Heart right ventricle (tissue), 16 donors: Measurements from ENCODE around the gene KCNN1. TPM values are rescaled to one million over a fixed set of nuclear protein-coding genes. Genes with fewer than 3 reads are reported as not detected.

ENCODE experiments used
- ATAC-seq, 8 donors: fragments of 200-7000 bp; cut with Tn5 transposase; one replicate each; pipeline ENCODE4 v1.9.1; 2020; ENCODE audit warnings: mild to moderate bottlenecking in 8 of 8, moderate library complexity in 8 of 8, moderate number of reproducible peaks in 1 of 8
- DNase-seq, 2 donors: peaks; one replicate each; pipeline ENCODE4 v3.0.0-alpha.2; 2020
- H3K27ac ChIP-seq, 10 donors: fragments of 200-600 bp; sonication (generic) in 2 of 10; one replicate each; pipeline versions ENCODE4 v1.5.0 to v1.8.0; 2020 to 2022; ENCODE audit warnings: mild to moderate bottlenecking in 3 of 10
- H3K27me3 ChIP-seq, 7 donors: fragments of 200-600 bp; one replicate each; pipeline ENCODE4 v1.8.0; 2021 to 2022; ENCODE audit warnings: mild to moderate bottlenecking in 2 of 7
- H3K36me3 ChIP-seq, 9 donors: fragments of 200-600 bp; sonication (generic) in 1 of 9; one replicate each; pipeline versions ENCODE4 v1.5.0 to v1.8.0; 2020 to 2022; ENCODE audit warnings: mild to moderate bottlenecking in 2 of 9
- H3K4me1 ChIP-seq, 9 donors: fragments of 200-600 bp; sonication (generic) in 1 of 9; one replicate each; pipeline versions ENCODE4 v1.5.0 to v1.8.0; 2020 to 2022; ENCODE audit warnings: mild to moderate bottlenecking in 4 of 9
- H3K4me3 ChIP-seq, 10 donors: fragments of 200-600 bp; sonication (generic) in 2 of 10; one replicate each; pipeline versions ENCODE4 v1.5.0 to v1.8.0; 2020 to 2022; ENCODE audit warnings: mild to moderate bottlenecking in 7 of 10, moderate library complexity in 2 of 10
- H3K9me3 ChIP-seq, 11 donors: fragments of 200-600 bp in 10 of 11; sonication (generic) in 2 of 11; one replicate each; pipeline versions ENCODE4 v1.5.0 to v1.8.0; 2013 to 2022; ENCODE audit warnings: mild to moderate bottlenecking in 2 of 11, control low read depth in 1 of 11, moderate library complexity in 1 of 11
- WGBS, 2 donors: extraction: QIAGEN DNeasy Blood & Tissue Kit; methylation state at CpG; one replicate each; pipeline ENCODE4 v1.1.7; 2013; ENCODE audit warnings: inconsistent platforms in 1 of 2; 5-methylcytosine and 5-hydroxymethylcytosine counted together
- intact Hi-C, 10 donors: fragments of 100-400 bp; cut with DNase I; formaldehyde crosslinking; loops; one replicate each; pipeline versions ENCODE4 v1.11.1 to v1.14.2; 2022
- polyA plus RNA-seq, 2 donors: library from polyadenylated mRNA; stranded (reverse); fragments of 200-250 nt; gene quantifications; one replicate each; pipeline ENCODE4 v1.2.3, GENCODE V29; 2013
- total RNA-seq, 10 donors: library from RNA; stranded (reverse); fragmentation: NEBNext Ultra II Directional in 3 of 10; extraction: Animal tissue kit (Norgen Biotek cat#: 25700) in 3 of 10; gene quantifications; one replicate each; pipeline versions ENCODE4 v1.2.1 to v1.2.4, GENCODE V29; 2021 to 2023
- TF ChIP-seq, protein P1 (sequence below), 9 donors: fragments of 200-600 bp; sonication (generic) in 2 of 9; IDR thresholded peaks; one replicate each; pipeline versions ENCODE4 v1.5.0 to v1.8.0; 2021 to 2022; ENCODE audit warnings: antibody characterized with exemption in 9 of 9, mild to moderate bottlenecking in 5 of 9, moderate library complexity in 1 of 9
- donor health status: Arrhythmogenic right ventricular cardiomyopathy.
- donor health status: ischemic (EF 13 %, LVEDD 7.1; RV severe dilation, severe dysfunction).
- donor health status: healthy with polysubstance abuse.
- donor health status: DM: no; HTN: yes; CAD: no.
- donor health status: DM: no; HTN: no; CAD: no.
- donor health status: ischemic (EF 25% LVEDD 6.9; RV normal size, moderate dysfunction).
- donor health status: ischemic (EF 25% LVEDD 5.7; RV mildly dilated, moderate dysfunction).
- donor health status: healthy.
- donor health status: DM: yes; HTN: yes; CAD: no.
- donor health status: Ischemic cardiomyopathy.
- donor health status: ischemic (EF 35%, LVEDD 5.7; RV mildly dilated, moderate dysfunction).
- donor health status: nonischemic (EF 11% LVEDD 7.7; RV severe dilation, severe dysfunction).
- donor health status: DM: yes; HTN: yes; CAD: no.
- donor health status: PGD.
- donor health status: ischemic (EF 29% LVEDD 5.4; RV normal size, mild dysfunction).
- donor health status: nonischemic (EF 23%, LVEDD 6.1; RV moderate dilation, normal function).

Gene KCNN1
- total and polyA plus RNA-seq, 12 donors = 0.72 TPM; not detected in 11

DNA sequence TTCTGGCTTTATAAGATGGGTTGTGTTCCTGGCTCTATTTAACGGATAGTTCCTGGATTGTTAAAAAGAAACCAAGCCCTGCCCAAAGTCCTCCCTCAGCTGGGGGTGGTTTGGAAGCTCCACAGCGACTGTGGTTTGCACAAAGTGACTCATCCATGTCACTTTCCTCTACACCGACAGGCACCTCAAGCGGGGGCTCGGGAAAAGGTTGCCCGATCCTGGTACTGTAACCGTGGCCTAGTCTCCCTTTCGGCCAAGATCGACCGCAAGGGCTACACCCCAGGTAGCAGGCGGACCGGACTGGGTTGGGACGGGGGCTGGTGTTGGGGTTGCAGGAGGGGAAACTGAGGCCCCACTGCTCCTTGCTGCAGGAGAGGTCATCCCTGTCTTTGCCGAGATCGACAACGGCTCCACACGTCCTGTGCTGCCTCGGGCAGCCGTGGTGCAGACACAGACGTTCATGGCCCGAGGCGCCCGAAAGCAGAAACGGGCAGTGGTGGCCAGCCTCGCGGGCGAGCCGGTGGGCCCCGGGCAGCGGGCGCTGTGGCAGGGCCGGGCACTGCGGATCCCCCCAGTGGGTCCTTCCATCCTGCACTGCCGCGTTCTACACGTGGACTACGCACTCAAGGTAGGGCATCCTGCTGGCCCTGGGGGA, 42.6 kb downstream of the KCNN1 start:
- Histone ChIP-seq H3K27ac (peak overlapping the region in 8 of 10 donors; percentile 53 to 90 (median 88)), H3K9me3 (no peaks in the 10 kb centered on the region), H3K27me3 (no peaks in the 10 kb centered on the region), H3K4me1 (peaks cover 2 to 48% (median 33%) of the 10 kb centered on the region in 9 donors), H3K4me3 (peak overlapping the region in 8 of 10 donors; percentile 45 to 77 (median 63)), H3K36me3 (peaks cover 6 to 64% (median 41%) of the 10 kb centered on the region in 9 donors)
- intact Hi-C loops = loop anchor here in 2 of 10 donors (2.0 to 5.0 kb wide), 2 partner anchors 49 to 243 kb away; no protein-coding TSS in a partner anchor
- TF ChIP-seq, protein P1, sequence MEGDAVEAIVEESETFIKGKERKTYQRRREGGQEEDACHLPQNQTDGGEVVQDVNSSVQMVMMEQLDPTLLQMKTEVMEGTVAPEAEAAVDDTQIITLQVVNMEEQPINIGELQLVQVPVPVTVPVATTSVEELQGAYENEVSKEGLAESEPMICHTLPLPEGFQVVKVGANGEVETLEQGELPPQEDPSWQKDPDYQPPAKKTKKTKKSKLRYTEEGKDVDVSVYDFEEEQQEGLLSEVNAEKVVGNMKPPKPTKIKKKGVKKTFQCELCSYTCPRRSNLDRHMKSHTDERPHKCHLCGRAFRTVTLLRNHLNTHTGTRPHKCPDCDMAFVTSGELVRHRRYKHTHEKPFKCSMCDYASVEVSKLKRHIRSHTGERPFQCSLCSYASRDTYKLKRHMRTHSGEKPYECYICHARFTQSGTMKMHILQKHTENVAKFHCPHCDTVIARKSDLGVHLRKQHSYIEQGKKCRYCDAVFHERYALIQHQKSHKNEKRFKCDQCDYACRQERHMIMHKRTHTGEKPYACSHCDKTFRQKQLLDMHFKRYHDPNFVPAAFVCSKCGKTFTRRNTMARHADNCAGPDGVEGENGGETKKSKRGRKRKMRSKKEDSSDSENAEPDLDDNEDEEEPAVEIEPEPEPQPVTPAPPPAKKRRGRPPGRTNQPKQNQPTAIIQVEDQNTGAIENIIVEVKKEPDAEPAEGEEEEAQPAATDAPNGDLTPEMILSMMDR (IDR thresholded peaks at IDR 0.05) = no peak
- 92 to 94% methylated on average over 37 of the region's 37 CpGs for WGBS, 2 donors
- DNase-seq = no peak
- no peak for ATAC-seq

DNA sequence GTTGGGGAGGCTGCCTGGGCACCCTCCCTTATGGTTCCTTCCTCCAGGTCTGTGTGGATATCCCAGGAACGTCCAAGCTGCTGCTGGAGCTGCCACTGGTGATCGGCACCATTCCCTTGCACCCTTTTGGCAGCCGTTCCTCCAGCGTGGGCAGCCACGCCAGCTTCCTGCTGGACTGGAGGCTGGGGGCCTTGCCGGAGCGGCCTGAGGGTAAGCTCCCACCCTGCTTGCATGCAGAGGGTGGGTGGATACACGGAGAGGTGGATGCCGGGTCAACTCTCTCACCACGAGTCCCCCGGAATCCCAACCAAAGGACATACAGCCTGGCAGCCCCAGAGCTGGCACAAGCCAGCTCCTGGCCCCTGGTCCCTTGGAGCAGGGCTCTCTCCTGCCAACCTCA, 43.2 kb downstream of the KCNN1 start:
- Histone ChIP-seq H3K27ac (peak overlapping the region in 2 of 10 donors; percentile 37 to 53), H3K4me3 (peak overlapping the region in 2 of 10 donors; percentile 45 to 46), H3K4me1 (peaks cover 2 to 48% (median 33%) of the 10 kb centered on the region in 9 donors), H3K27me3 (no peaks in the 10 kb centered on the region), H3K36me3 (peaks cover 6 to 67% (median 41%) of the 10 kb centered on the region in 9 donors), H3K9me3 (no peaks in the 10 kb centered on the region)
- ATAC-seq (no peak), DNase-seq (no peak)
- TF ChIP-seq, protein P1 (IDR thresholded peaks at IDR 0.05) = no peak
- 80 to 96% methylated on average over 11 of the region's 11 CpGs for WGBS, 2 donors
- intact Hi-C loops = no loop called here

DNA sequence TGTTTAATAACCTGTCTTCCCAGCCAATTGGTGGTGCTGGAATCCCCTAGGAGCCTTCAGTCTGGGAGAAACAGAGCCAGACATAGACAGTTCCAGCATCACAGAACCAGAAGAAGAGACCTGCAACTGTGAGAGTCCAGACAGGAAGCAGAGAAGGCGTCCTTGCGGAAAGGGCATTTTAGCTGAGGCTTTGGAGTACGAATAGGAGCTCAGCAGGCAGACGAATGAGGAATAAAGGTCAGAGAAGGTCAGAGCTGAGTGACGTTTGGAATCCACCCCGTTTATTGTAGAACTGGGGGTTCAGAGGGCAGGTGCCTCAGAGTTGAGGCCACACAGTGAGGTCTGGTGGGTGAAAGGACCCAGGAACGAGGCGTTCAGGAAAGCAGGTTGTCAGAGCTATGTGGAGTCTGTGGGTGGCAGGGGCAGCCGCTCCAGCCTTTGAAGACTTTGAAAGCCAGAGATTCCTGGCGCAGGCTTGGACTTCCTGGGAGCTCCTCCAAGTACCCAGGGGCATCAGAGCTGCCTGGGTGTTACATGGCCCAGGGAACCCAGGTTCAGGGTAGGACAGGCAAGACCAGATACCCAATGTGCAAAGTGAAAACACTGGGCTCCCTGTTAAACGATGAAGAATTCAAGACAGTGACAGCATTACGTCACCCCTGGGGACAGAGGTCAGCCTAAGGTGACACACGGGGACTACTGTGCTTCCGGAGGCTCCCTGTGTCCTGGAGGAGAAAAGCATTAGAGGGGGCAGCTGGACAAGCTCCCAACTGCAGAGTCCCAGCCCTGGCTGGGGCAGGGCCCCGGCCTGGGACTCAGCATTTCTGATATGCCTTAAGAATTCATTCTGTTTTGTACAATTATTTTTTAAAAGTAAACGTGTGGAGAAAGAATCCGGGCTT, 46.6 kb downstream of the KCNN1 start:
- peak in 6 of 8 donors; percentile 4 to 52 (median 32) for ATAC-seq

More for the DNA sequence above, 46.6 kb downstream of the KCNN1 start:
- TF ChIP-seq, protein P1 (IDR thresholded peaks at IDR 0.05) = no peak
- no peaks in the 10 kb centered on the region for H3K27me3 ChIP-seq
- DNase-seq = peak in 1 of 2 donors; percentile 38
- H3K36me3 ChIP-seq = peaks cover 6 to 74% (median 41%) of the 10 kb centered on the region in 9 donors
- no peak overlapping the region for H3K4me3 ChIP-seq
- H3K9me3 ChIP-seq = no peaks in the 10 kb centered on the region
- intact Hi-C loops = no loop called here
- WGBS, 2 donors = 63 to 68% methylated on average over 17 of the region's 17 CpGs
- peaks cover 15 to 62% (median 45%) of the 10 kb centered on the region in 9 donors for H3K4me1 ChIP-seq
- H3K27ac ChIP-seq = peak overlapping the region in 9 of 10 donors; percentile 11 to 78 (median 58)
